K562 (cell line): ENCODE measurements around the gene STAP1. TPM values are rescaled to one million over a fixed set of nuclear protein-coding genes. Genes with fewer than 3 reads are reported as not detected.

Experiments used
- ATAC-seq: fragments of 200-7000 bp; cut with Tn5 transposase; 3 replicates; pipeline ENCODE4 v1.9.1; 2020; ENCODE audit warnings: moderate library complexity
- BruUV-seq: library from RNA; stranded (reverse); fragments of 400-500 nt; replicated peaks from 2 replicates; lab custom pipeline; 2021; lab: Mats Ljungman, UMichigan
- CTCF ChIA-PET: fragments of 300-600 bp; formaldehyde crosslinking; extraction: SDS; loops from one replicate; lab custom pipeline; 2021; ENCODE audit warnings: low intra/inter-chr PET ratio; lab: Yijun Ruan, JAX
- POLR2A ChIA-PET: fragments of 300-600, 350-650 bp; sonication (Branson Sonifier 250); formaldehyde crosslinking; extraction: SDS; loops from one replicate; lab custom pipeline; 2021; ENCODE audit warnings: antibody characterized with exemption, inconsistent platforms; lab: Yijun Ruan, JAX
- DNase-seq, 4 experiments: peaks; one replicate each; pipeline versions ENCODE4 v3.0.0 to v3.0.0-alpha.2; 2011 to 2018; ENCODE audit warnings: low spot score in 3 of 4, mixed read lengths in 3 of 4; ENCODE audit errors: extremely low read depth in 1 of 4
- FAIRE-seq: peaks from 2 replicates; lab custom pipeline; 2011; peaks lifted over from hg19 to GRCh38; lab: Jason Lieb, UNC
- H2AFZ ChIP-seq: 2 replicates; pipeline ENCODE4 v1.6.0; 2011; ENCODE audit warnings: low read depth, low read length, control low read depth, inconsistent platforms
- H3K27ac ChIP-seq: fragments of 200-600 bp; 3 replicates; pipeline ENCODE4 v1.8.0; 2011; ENCODE audit warnings: low read depth, mild to moderate bottlenecking, control low read depth, inconsistent platforms, low read length, moderate library complexity, mixed read lengths; ENCODE audit errors: extremely low read depth
- H3K27me3 ChIP-seq, 2 experiments: fragments of 300-600 bp in 1 of 2; 2 replicates in 1 of 2; 3 replicates in 1 of 2; pipeline versions ENCODE4 v1.6.0 to v1.8.0; 2011; ENCODE audit warnings: inconsistent platforms in 2 of 2, low read length in 2 of 2, mild to moderate bottlenecking in 1 of 2, mixed read lengths in 1 of 2, moderate library complexity in 1 of 2; ENCODE audit not compliant: control insufficient read depth in 2 of 2, insufficient read depth in 2 of 2
- H3K36me3 ChIP-seq: fragments of 300-600 bp; 3 replicates; pipeline ENCODE4 v1.8.0; 2011; ENCODE audit warnings: mild to moderate bottlenecking, low read length, inconsistent platforms; ENCODE audit not compliant: control insufficient read depth, insufficient read depth
- H3K4me1 ChIP-seq, 2 experiments: fragments of 200-600 bp in 1 of 2; replicated peaks in 1 of 2; 2 replicates in 1 of 2; 3 replicates in 1 of 2; pipeline versions ENCODE4 v1.5.1 to v1.8.0; 2011; ENCODE audit warnings: inconsistent platforms in 2 of 2, low read length in 2 of 2, mild to moderate bottlenecking in 1 of 2, mixed read lengths in 1 of 2, moderate library complexity in 1 of 2; ENCODE audit not compliant: control insufficient read depth in 2 of 2, insufficient read depth in 2 of 2
- H3K4me2 ChIP-seq: 2 replicates; pipeline ENCODE4 v1.6.1; 2011; ENCODE audit warnings: low read length, control low read depth, inconsistent platforms, mixed read lengths; ENCODE audit not compliant: insufficient read depth
- H3K4me3 ChIP-seq: fragments of 200-600 bp; sonication (generic), shearing (Covaris generic); 2 replicates; pipeline ENCODE4 v1.5.1; 2016; ENCODE audit warnings: control low read depth, inconsistent platforms
- H3K79me2 ChIP-seq: fragments of 200-600 bp; 3 replicates; pipeline ENCODE4 v1.8.0; 2011; ENCODE audit warnings: low read length, inconsistent platforms; ENCODE audit not compliant: control insufficient read depth, insufficient read depth
- H3K9ac ChIP-seq, 2 experiments: 2 replicates each; pipeline versions ENCODE4 v1.6.0 to v1.6.1; 2011; ENCODE audit warnings: low read depth in 2 of 2, low read length in 2 of 2, control low read depth in 1 of 2, inconsistent platforms in 1 of 2, mild to moderate bottlenecking in 1 of 2, mixed read lengths in 1 of 2; ENCODE audit not compliant: insufficient read depth in 1 of 2
- H3K9me1 ChIP-seq: one replicate; pipeline ENCODE4 v1.6.0; 2011; ENCODE audit warnings: inconsistent platforms, mild to moderate bottlenecking, low read length, moderate library complexity; ENCODE audit not compliant: control insufficient read depth, insufficient read depth
- H3K9me3 ChIP-seq: replicated peaks from 2 replicates; pipeline ENCODE4 v1.5.1; 2011; ENCODE audit warnings: low read depth, low read length, inconsistent platforms; ENCODE audit not compliant: control insufficient read depth, insufficient read depth
- H4K20me1 ChIP-seq: replicated peaks from 2 replicates; pipeline ENCODE4 v1.6.1; 2011; ENCODE audit warnings: low read length, inconsistent platforms, mixed read lengths; ENCODE audit not compliant: control insufficient read depth, insufficient read depth
- AFF1 ChIP-seq, 2 experiments: fragments of 450-650 bp; IDR thresholded peaks; 2 replicates each; pipeline ENCODE4 v1.6.1; 2018; ENCODE audit warnings: mild to moderate bottlenecking in 2 of 2, low read depth in 1 of 2; ENCODE audit not compliant: partially characterized antibody in 2 of 2
- CHD7 ChIP-seq: fragments of 200-600 bp; sonication (generic); IDR thresholded peaks from one replicate; pipeline ENCODE4 v1.6.1; 2012; ENCODE audit warnings: mild to moderate bottlenecking, low read depth, low read length, inconsistent platforms
- CREM ChIP-seq: IDR thresholded peaks from 2 replicates; pipeline ENCODE4 v1.6.1; 2014; ENCODE audit warnings: antibody characterized with exemption, low read depth
- SMARCA4 ChIP-seq: fragments of 450-650 bp; IDR thresholded peaks from 2 replicates; pipeline ENCODE4 v1.6.1; 2016
- ZNF699 ChIP-seq: fragments of 250-450 bp; sonication (Bioruptor Pico); IDR thresholded peaks from 2 replicates; pipeline ENCODE4 v1.8.0; 2021; ENCODE audit warnings: mild to moderate bottlenecking, moderate library complexity; ENCODE audit not compliant: insufficient replicate concordance
- WGBS: fragments of 100-300 bp; shearing (Covaris generic); methylation state at CpG from one replicate; pipeline ENCODE4 v1.1.6; 2016; ENCODE audit warnings: low coverage, mixed read lengths; ENCODE audit not compliant: insufficient coverage; ENCODE audit errors: missing lambda C conversion rate; 5-methylcytosine and 5-hydroxymethylcytosine counted together
- in situ Hi-C: fragments of 300-500 bp; cut with MboI; formaldehyde crosslinking; loops from 4 replicates; pipeline ENCODE4 v1.15.0; 2018; ENCODE audit warnings: inconsistent platforms, mixed read lengths
- intact Hi-C: fragments of 100-400 bp; cut with micrococcal nuclease; formaldehyde crosslinking; loops from 2 replicates; pipeline ENCODE4 v1.14.2; 2022
- polyA plus RNA-seq, 8 experiments: library from polyadenylated mRNA; depleted of rRNA in 4 of 8; stranded (reverse) in 5 of 8; unstranded in 3 of 8; fragments of >200 nt; fragmentation: Nextera tagmentation in 2 of 8; fragmentation: Illumina TruSeq in 1 of 8; extraction: Ambion mirVana in 2 of 8; extraction: Trizol in 1 of 8; gene quantifications; 2 replicates each; pipeline versions ENCODE4 v1.2.1 to v1.2.3, GENCODE V29; 2011 to 2014; ENCODE audit warnings: inconsistent platforms in 1 of 8, missing spikeins in 1 of 8
- total RNA-seq, 7 experiments: library from RNA; depleted of rRNA in 6 of 7; stranded (reverse); fragments of >200 nt in 6 of 7; fragmentation: Illumina TruSeq in 2 of 7; extraction: Trizol in 2 of 7; gene quantifications; 2 replicates each; pipeline versions ENCODE4 v1.2.1 to v1.2.3, GENCODE V29; 2011 to 2021; ENCODE audit warnings: low replicate concordance in 1 of 7

Gene STAP1
- total and polyA plus RNA-seq, 9 of the 15 experiments (the other 6 are each of a cell fraction or from before 2014, with no cell fraction given) = 0.50 to 5.6 (median 1.4) TPM

- H3K4me2 ChIP-seq = no peak overlapping the region; the same call in 1 of the 2 replicates
- 0 out of 2 replicates have a peak, but pooled peaks have one; percentile 4 for TF ChIP-seq CREM
- no peak for TF ChIP-seq CHD7
- peak in 1 of 2 experiments; percentile 28 for TF ChIP-seq AFF1 (IDR thresholded peaks at IDR 0.05; ENCODE audit: low read depth in 1 of 2, partially characterized antibody in 2 of 2)
- TF ChIP-seq SMARCA4 = 0 out of 2 replicates have a peak, but pooled peaks have one; percentile 18
- no peak for TF ChIP-seq ZNF699 (CRISPR knock-in tag)
Observed at GRCh38 chr4:67571975-67572374, 13.4 kb downstream of the STAP1 start.

More at GRCh38 chr4:67571975-67572374, 13.4 kb downstream of the STAP1 start:
- no peak overlapping the region for H3K4me3 ChIP-seq
- BruUV-seq = no TSS peak
- peak overlapping the region; percentile 25 to 66; a peak in 3 of 4 replicates for H3K9ac ChIP-seq
- POLR2A ChIA-PET = interaction anchor here (0.6 kb wide), 1 partner anchor 99 kb away, joined by 3 read pairs; no protein-coding TSS in a partner anchor
- no peaks in the 10 kb centered on the region for H4K20me1 ChIP-seq
- H3K4me1 ChIP-seq = peaks cover 3 to 44% of the 10 kb centered on the region in 2 experiments; a peak in 3 of 5 replicates
- WGBS = 6% methylated on average over 1 of the region's 1 CpG
- H3K27ac ChIP-seq = peak overlapping the region; percentile 63
- H3K27me3 ChIP-seq = no peaks in the 10 kb centered on the region
- no peaks in the 10 kb centered on the region for H3K9me1 ChIP-seq
- in situ Hi-C loops = no loop called here
- no peaks in the 10 kb centered on the region for H3K79me2 ChIP-seq
- FAIRE-seq = no peak
- H3K9me3 ChIP-seq = no peaks in the 10 kb centered on the region
- intact Hi-C loops = no loop called here
- peak in 2 of 4 experiments; percentile 52 to 61 for DNase-seq
- H3K36me3 ChIP-seq = no peaks in the 10 kb centered on the region; the same call in 2 of the 3 replicates
- H2AFZ ChIP-seq = peak overlapping the region; percentile 91
- ATAC-seq = peak; percentile 68
- CTCF ChIA-PET = no interaction called here
